MM.1S (cell line): ENCODE measurements around the gene CD82.

ENCODE experiments used
- EZH2 ChIP-seq: fragments of 300-600 bp; sonication (generic); optimal IDR thresholded peaks from 2 replicates; pipeline ENCODE3; 2017; ENCODE audit warnings: low read depth, mild to moderate bottlenecking, antibody characterized with exemption, low read length, mixed read lengths
- EZH2phosphoT487 ChIP-seq: fragments of 300-600 bp; sonication (generic); IDR thresholded peaks from 2 replicates; pipeline ENCODE4 v1.6.1; 2018; ENCODE audit warnings: antibody characterized with exemption, low read length
- TF ChIP-seq, protein P1 (sequence below): fragments of 300-600 bp; sonication (generic); IDR thresholded peaks from 2 replicates; pipeline ENCODE4 v1.5.1; 2016; ENCODE audit warnings: antibody characterized with exemption, low read length, mixed read lengths

DNA sequence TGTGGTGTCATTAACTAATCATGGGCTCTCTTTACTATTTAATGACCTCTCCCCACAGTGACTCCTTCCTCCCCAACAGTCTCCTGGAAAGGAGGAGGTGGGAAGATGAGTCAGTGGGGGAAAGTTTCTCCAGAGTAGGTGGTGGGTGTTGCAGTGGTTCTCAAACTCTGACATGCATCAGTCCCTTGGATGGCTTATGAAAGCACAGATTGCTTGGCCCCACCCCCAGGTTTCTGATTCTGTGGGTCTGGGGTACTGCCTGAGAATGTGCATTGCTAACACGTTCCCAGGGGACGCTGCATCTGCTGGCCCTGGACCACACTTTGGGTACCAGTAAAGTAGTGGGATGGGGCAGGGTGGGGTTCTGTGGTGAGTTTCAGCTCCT, 9.8 kb downstream of the CD82 start:
- no peak for TF ChIP-seq EZH2
- TF ChIP-seq, protein P1, sequence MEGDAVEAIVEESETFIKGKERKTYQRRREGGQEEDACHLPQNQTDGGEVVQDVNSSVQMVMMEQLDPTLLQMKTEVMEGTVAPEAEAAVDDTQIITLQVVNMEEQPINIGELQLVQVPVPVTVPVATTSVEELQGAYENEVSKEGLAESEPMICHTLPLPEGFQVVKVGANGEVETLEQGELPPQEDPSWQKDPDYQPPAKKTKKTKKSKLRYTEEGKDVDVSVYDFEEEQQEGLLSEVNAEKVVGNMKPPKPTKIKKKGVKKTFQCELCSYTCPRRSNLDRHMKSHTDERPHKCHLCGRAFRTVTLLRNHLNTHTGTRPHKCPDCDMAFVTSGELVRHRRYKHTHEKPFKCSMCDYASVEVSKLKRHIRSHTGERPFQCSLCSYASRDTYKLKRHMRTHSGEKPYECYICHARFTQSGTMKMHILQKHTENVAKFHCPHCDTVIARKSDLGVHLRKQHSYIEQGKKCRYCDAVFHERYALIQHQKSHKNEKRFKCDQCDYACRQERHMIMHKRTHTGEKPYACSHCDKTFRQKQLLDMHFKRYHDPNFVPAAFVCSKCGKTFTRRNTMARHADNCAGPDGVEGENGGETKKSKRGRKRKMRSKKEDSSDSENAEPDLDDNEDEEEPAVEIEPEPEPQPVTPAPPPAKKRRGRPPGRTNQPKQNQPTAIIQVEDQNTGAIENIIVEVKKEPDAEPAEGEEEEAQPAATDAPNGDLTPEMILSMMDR, result no peak
- TF ChIP-seq EZH2phosphoT487, result no peak
